ENCODE measurements around the gene AZGP1.

- TF ChIP-seq, protein P1, sequence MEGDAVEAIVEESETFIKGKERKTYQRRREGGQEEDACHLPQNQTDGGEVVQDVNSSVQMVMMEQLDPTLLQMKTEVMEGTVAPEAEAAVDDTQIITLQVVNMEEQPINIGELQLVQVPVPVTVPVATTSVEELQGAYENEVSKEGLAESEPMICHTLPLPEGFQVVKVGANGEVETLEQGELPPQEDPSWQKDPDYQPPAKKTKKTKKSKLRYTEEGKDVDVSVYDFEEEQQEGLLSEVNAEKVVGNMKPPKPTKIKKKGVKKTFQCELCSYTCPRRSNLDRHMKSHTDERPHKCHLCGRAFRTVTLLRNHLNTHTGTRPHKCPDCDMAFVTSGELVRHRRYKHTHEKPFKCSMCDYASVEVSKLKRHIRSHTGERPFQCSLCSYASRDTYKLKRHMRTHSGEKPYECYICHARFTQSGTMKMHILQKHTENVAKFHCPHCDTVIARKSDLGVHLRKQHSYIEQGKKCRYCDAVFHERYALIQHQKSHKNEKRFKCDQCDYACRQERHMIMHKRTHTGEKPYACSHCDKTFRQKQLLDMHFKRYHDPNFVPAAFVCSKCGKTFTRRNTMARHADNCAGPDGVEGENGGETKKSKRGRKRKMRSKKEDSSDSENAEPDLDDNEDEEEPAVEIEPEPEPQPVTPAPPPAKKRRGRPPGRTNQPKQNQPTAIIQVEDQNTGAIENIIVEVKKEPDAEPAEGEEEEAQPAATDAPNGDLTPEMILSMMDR (IDR thresholded peaks at IDR 0.05; ENCODE audit: insufficient read depth, low read length), result no peak
- TF ChIP-seq POLR2AphosphoS5 (IDR thresholded peaks at IDR 0.05; ENCODE audit: low read depth) (no peak), GABPA (IDR thresholded peaks at IDR 0.05; ENCODE audit: low read depth) (no peak)
- TF ChIP-seq, protein P2, sequence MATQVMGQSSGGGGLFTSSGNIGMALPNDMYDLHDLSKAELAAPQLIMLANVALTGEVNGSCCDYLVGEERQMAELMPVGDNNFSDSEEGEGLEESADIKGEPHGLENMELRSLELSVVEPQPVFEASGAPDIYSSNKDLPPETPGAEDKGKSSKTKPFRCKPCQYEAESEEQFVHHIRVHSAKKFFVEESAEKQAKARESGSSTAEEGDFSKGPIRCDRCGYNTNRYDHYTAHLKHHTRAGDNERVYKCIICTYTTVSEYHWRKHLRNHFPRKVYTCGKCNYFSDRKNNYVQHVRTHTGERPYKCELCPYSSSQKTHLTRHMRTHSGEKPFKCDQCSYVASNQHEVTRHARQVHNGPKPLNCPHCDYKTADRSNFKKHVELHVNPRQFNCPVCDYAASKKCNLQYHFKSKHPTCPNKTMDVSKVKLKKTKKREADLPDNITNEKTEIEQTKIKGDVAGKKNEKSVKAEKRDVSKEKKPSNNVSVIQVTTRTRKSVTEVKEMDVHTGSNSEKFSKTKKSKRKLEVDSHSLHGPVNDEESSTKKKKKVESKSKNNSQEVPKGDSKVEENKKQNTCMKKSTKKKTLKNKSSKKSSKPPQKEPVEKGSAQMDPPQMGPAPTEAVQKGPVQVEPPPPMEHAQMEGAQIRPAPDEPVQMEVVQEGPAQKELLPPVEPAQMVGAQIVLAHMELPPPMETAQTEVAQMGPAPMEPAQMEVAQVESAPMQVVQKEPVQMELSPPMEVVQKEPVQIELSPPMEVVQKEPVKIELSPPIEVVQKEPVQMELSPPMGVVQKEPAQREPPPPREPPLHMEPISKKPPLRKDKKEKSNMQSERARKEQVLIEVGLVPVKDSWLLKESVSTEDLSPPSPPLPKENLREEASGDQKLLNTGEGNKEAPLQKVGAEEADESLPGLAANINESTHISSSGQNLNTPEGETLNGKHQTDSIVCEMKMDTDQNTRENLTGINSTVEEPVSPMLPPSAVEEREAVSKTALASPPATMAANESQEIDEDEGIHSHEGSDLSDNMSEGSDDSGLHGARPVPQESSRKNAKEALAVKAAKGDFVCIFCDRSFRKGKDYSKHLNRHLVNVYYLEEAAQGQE (IDR thresholded peaks at IDR 0.05; ENCODE audit: insufficient replicate concordance, low read depth), result no peak
Observed at GRCh38 chr7:99987846-99988245, 12.0 kb upstream of the AZGP1 start.

Measured in HL-60 (cell line).